Measurements from ENCODE around the gene SCN3A.

DNA sequence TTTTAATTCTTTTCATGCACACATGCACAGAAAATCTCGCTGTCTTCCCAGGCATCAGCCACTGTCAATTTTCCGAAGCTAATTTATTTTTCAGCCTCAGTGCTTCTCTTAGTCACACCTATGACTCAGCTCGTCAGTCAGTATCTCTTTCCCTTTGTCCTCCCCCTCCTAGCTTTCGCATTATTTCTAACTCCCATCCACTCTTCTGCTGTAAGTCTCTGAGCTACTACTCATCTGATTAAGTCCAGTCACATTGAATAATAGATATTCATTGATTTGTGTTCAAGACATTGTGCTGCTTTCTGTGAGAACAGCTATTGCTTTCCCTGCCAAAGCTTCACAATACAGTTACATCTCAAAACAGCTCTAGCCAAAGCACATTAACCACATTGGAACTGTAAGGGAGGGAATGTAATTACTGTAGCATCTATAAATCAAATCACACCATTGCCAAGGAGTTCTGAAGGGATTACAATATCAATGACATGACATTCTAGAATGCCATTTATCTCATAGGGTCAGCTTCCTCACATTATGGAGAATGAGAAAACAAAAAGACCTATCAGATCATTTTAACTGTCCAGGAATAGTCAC is 89.4 kb downstream of the SCN3A start:
- TF ChIP-seq FOXP1 (CRISPR knock-in tag; IDR thresholded peaks at IDR 0.05) (no peak), RBBP5 (IDR thresholded peaks at IDR 0.05; ENCODE audit: borderline replicate concordance, insufficient read depth, low read length, poor library complexity, severe bottlenecking) (no peak), PTRF (tag; IDR thresholded peaks at IDR 0.05) (no peak), ZNF766 (CRISPR knock-in tag; conservative IDR thresholded peaks at IDR 0.05) (no peak), TCF3 (CRISPR knock-in tag; IDR thresholded peaks at IDR 0.05) (no peak), E2F4 (CRISPR knock-in tag; IDR thresholded peaks at IDR 0.05; ENCODE audit: low read depth) (no peak), NFIC (IDR thresholded peaks at IDR 0.05) (no peak), ZNF431 (CRISPR knock-in tag; IDR thresholded peaks at IDR 0.05) (no peak), ZBTB43 (CRISPR knock-in tag; IDR thresholded peaks at IDR 0.05) (no peak)
- TF ChIP-seq, protein P1, sequence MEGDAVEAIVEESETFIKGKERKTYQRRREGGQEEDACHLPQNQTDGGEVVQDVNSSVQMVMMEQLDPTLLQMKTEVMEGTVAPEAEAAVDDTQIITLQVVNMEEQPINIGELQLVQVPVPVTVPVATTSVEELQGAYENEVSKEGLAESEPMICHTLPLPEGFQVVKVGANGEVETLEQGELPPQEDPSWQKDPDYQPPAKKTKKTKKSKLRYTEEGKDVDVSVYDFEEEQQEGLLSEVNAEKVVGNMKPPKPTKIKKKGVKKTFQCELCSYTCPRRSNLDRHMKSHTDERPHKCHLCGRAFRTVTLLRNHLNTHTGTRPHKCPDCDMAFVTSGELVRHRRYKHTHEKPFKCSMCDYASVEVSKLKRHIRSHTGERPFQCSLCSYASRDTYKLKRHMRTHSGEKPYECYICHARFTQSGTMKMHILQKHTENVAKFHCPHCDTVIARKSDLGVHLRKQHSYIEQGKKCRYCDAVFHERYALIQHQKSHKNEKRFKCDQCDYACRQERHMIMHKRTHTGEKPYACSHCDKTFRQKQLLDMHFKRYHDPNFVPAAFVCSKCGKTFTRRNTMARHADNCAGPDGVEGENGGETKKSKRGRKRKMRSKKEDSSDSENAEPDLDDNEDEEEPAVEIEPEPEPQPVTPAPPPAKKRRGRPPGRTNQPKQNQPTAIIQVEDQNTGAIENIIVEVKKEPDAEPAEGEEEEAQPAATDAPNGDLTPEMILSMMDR (IDR thresholded peaks at IDR 0.05 in 2 of 3, conservative IDR thresholded peaks at IDR 0.05 in 1 of 3; ENCODE audit: insufficient read depth in 2 of 3, low read depth in 1 of 3, low read length in 3 of 3), result no peak
